GM19025 (cell line): ENCODE data around the gene TRMT1.

Experiments used
- ATAC-seq: cut with Tn5 transposase; IDR thresholded peaks from one replicate; pipeline ENCODE4 v1.9.1; 2021; ENCODE audit warnings: mild to moderate bottlenecking, low read depth, moderate library complexity; ENCODE audit not compliant: unreplicated experiment

The TRMT1 gene

GRCh38 chr19:13057744-13058143 is 58.8 kb downstream of the TRMT1 start:
- no peak for ATAC-seq

DNA sequence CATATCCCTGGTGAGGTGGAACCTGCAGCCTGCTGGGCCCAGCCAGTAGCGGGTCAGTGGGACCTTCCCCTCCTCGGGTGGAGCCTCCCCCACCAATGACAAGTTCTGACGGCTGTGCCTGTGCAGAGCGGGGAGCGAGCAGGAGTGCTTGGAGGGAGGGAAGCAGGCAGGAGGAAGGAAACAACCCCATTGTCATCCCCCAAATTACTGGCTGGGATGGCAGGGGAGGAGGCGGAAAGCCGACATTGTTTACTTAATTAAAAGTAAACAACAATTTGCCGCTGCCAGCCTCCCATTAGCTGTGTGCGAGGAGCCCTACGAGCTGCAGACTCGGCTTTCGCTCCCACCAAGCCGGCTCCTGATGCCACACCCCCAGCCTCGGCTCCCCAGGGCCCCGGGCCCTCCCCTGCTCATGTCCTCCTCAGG is 59.4 kb downstream of the TRMT1 start:
- no peak for ATAC-seq

- ATAC-seq = no peak
These were observed 60.4 kb downstream of the TRMT1 start for GRCh38 chr19:13056052-13056660.

DNA sequence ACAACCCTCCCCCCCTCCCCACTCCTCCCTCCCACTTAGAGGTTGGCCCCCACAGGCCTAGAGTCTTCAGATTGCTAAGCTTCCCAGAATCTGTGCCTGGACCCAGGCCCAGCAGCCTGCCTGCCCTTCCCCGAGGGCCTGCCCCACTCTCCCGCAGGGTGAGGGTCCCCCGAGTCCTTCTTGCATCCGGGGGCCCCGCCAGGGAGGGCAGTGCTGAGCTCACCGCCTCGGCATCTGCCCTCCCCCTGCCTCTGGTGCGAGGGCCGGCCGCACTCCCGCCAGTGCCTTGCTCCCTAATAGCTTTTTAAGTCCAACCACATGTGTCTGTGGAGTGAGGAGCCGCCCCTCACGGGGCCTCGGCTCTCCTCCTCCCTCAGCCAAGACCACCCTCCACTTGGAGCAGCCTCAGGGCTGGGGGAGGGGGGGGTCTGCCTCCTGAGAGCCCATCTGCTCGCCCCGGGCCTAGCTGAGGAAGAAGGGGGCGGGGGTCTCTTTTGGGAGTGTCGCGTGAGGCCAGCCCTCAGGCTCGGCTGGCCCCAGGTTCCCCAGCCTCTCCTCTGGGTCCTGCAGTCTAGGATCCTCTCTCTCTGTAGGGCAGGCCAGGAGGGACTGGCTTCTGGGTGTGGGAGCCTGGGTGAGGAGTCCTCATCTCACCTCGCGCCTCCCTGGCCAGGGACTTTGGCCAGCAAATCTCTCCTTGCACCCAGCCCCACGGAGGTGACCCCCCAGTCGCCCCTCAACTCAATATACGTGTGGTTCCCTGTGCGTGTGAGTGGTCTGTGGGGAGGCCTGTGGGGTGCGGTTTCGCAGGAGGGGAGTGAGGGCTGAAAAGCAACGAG is 61.1 kb downstream of the TRMT1 start:
- no peak for ATAC-seq
